HG02678 (cell line): ENCODE results near the gene LEUTX.
A peak's percentile ranks its signal among the peaks of the same experiment; 100 is the strongest.
"Not testable (repeated sequence)": the region's sequence is repeated elsewhere in the genome, so short reads cannot be mapped to it uniquely, and the experiment has no call there.

Experiments
- ATAC-seq: cut with Tn5 transposase; IDR thresholded peaks from one replicate; pipeline ENCODE4 v1.9.1; 2021; ENCODE audit warnings: mild to moderate bottlenecking, moderate library complexity; ENCODE audit not compliant: unreplicated experiment

LEUTX gene

GRCh38 chr19:39768786-39769185, 9.9 kb upstream of the LEUTX start:
- ATAC-seq = no peak

- no peak for ATAC-seq
Measured at GRCh38 chr19:39780894-39781293, 2.2 kb downstream of the LEUTX start.

- ATAC-seq = no peak
Measured at GRCh38 chr19:39788244-39788643, 9.6 kb downstream of the LEUTX start.

GRCh38 chr19:39792999-39793546, 14.4 kb downstream of the LEUTX start:
- peak; percentile 72 for ATAC-seq

GRCh38 chr19:39795001-39795400, 16.3 kb downstream of the LEUTX start:
- no peak for ATAC-seq

GRCh38 chr19:39796000-39796498, 17.4 kb downstream of the LEUTX start:
- ATAC-seq = no peak

GRCh38 chr19:39797083-39797482, 18.4 kb downstream of the LEUTX start:
- ATAC-seq = no peak

GRCh38 chr19:39802958-39803357, 24.3 kb downstream of the LEUTX start:
- no peak for ATAC-seq

GRCh38 chr19:39805104-39805503, 26.4 kb downstream of the LEUTX start:
- no peak for ATAC-seq

GRCh38 chr19:39807846-39808364, 29.3 kb downstream of the LEUTX start:
- ATAC-seq = no peak

GRCh38 chr19:39808688-39809087, 30.0 kb downstream of the LEUTX start:
- ATAC-seq = not testable (repeated sequence)

- ATAC-seq = no peak
Measured at GRCh38 chr19:39809368-39809767, 30.7 kb downstream of the LEUTX start.

GRCh38 chr19:39810424-39810823, 31.8 kb downstream of the LEUTX start:
- no peak for ATAC-seq

GRCh38 chr19:39811064-39811463, 32.4 kb downstream of the LEUTX start:
- no peak for ATAC-seq

- no peak for ATAC-seq
Measured at GRCh38 chr19:39813264-39813993, 34.8 kb downstream of the LEUTX start.

GRCh38 chr19:39814111-39814510, 35.5 kb downstream of the LEUTX start:
- ATAC-seq = not testable (repeated sequence)

- ATAC-seq = no peak
Measured at GRCh38 chr19:39814595-39814994, 35.9 kb downstream of the LEUTX start.

GRCh38 chr19:39816287-39817048, 37.8 kb downstream of the LEUTX start:
- no peak for ATAC-seq

GRCh38 chr19:39817888-39818561, 39.4 kb downstream of the LEUTX start:
- ATAC-seq = no peak

- ATAC-seq = peak; percentile 65
Measured at GRCh38 chr19:39818626-39819097, 40.0 kb downstream of the LEUTX start.

GRCh38 chr19:39819786-39820185, 41.1 kb downstream of the LEUTX start:
- no peak for ATAC-seq
